Keratinocyte (primary cell): ENCODE results near the gene ARPIN.

Source experiments
- CTCF ChIP-seq, 3 experiments: IDR thresholded peaks in 1 of 3; conservative IDR thresholded peaks in 1 of 3; optimal IDR thresholded peaks in 1 of 3; 2 replicates in 2 of 3; 3 replicates in 1 of 3; pipeline versions ENCODE3 to v1.5.1; 2011; ENCODE audit warnings: low read length in 3 of 3, mild to moderate bottlenecking in 3 of 3, moderate library complexity in 2 of 3, control low read depth in 1 of 3, inconsistent platforms in 1 of 3; ENCODE audit not compliant: insufficient read depth in 2 of 3; ENCODE audit errors: extremely low read depth in 1 of 3
- EZH2 ChIP-seq: IDR thresholded peaks from one replicate; pipeline ENCODE4 v1.6.1; 2012; ENCODE audit warnings: inconsistent platforms, mild to moderate bottlenecking, low read length, moderate library complexity

- TF ChIP-seq CTCF (optimal IDR thresholded peaks at IDR 0.05 in 1 of 3, IDR thresholded peaks at IDR 0.05 in 1 of 3, conservative IDR thresholded peaks at IDR 0.05 in 1 of 3; ENCODE audit: extremely low read depth in 1 of 3, insufficient read depth in 2 of 3, low read length in 3 of 3) = no peak
- TF ChIP-seq EZH2 = no peak
These were observed 9.5 kb downstream of the ARPIN start for GRCh38 chr15:89903015-89903857.
